Measurements from ENCODE around the gene OR13J1.

Gene OR13J1

GRCh38 chr9:35882263-35882848 is 12.2 kb upstream of the OR13J1 start:
- FAIRE-seq, result no peak
- DNase-seq (ENCODE audit: insufficient read length, low spot score), result no peak
- TF ChIP-seq, protein P1, sequence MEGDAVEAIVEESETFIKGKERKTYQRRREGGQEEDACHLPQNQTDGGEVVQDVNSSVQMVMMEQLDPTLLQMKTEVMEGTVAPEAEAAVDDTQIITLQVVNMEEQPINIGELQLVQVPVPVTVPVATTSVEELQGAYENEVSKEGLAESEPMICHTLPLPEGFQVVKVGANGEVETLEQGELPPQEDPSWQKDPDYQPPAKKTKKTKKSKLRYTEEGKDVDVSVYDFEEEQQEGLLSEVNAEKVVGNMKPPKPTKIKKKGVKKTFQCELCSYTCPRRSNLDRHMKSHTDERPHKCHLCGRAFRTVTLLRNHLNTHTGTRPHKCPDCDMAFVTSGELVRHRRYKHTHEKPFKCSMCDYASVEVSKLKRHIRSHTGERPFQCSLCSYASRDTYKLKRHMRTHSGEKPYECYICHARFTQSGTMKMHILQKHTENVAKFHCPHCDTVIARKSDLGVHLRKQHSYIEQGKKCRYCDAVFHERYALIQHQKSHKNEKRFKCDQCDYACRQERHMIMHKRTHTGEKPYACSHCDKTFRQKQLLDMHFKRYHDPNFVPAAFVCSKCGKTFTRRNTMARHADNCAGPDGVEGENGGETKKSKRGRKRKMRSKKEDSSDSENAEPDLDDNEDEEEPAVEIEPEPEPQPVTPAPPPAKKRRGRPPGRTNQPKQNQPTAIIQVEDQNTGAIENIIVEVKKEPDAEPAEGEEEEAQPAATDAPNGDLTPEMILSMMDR (IDR thresholded peaks at IDR 0.05; ENCODE audit: insufficient read depth, missing control alignments), result peak; percentile 96

DNA sequence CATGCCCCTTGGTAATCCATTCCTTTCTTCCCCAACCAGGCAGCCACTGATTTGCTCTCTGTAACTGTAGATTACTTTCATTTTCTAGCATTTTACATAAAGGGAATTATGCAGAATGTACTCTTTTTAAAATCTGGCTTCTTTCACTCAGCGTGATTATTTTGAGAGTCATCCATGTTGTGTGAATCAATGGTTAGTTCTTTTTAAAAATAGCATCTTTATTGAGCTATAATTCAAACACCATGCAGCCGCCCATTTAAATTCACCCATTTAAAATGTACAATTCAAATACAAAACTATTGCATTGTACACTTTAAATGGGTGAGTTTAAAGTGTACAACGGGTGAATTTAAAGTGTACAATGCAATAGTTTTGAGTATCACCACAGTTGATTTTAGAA is 2.3 kb upstream of the OR13J1 start:
- no peak for FAIRE-seq
- DNase-seq (ENCODE audit: insufficient read length, low spot score), result no peak
- TF ChIP-seq, protein P1 (IDR thresholded peaks at IDR 0.05; ENCODE audit: insufficient read depth, missing control alignments), result no peak

DNA sequence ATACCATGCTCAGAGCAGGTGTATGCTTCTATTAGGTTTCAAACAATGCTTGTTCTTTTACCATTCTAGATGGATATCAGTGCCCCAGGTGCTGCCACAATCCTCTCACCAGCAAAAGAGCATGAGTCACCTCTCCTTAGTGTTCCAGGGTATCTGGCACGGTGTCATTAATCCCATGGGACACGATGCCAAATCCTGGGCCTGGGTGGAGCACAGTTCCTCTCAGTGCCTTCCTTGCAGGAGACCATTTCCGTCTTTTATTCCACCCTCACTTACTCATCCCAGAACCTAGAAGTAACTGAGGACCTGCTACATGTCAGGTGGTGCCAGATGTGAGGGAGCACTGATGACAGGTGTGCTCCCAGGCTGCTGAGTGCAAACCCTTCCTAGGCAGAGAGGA is 1.3 kb upstream of the OR13J1 start:
- FAIRE-seq (no peak), DNase-seq (ENCODE audit: insufficient read length, low spot score) (no peak)
- TF ChIP-seq, protein P1 (IDR thresholded peaks at IDR 0.05; ENCODE audit: insufficient read depth, missing control alignments), result no peak

GRCh38 chr9:35869621-35870216 is 482 bp downstream of the OR13J1 start:
- DNase-seq (ENCODE audit: insufficient read length, low spot score), result no peak
- no peak for FAIRE-seq
- TF ChIP-seq, protein P1 (IDR thresholded peaks at IDR 0.05; ENCODE audit: insufficient read depth, missing control alignments), result no peak

DNA sequence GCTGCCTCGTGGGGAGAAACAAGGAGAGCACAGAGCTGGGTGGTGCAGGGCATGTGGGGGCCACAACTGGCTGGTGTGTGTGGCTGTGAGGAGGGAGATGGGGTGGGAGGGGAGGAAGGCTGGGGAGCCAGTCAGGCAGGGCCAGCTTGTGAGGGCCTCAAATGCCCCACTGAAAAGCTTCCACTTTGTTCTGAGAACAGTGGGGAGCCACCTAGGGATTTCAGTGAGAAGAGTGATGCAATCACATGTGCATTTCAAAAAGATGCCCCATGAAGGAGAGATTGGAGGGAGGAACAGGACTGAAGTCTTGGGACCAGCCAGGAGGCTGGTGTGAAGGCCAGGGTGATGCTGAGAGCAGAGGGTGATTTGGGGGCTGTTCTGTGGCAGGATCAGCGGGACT is 1.3 kb downstream of the OR13J1 start:
- no peak for FAIRE-seq
- DNase-seq (ENCODE audit: insufficient read length, low spot score), result no peak
- TF ChIP-seq, protein P1 (IDR thresholded peaks at IDR 0.05; ENCODE audit: insufficient read depth, missing control alignments), result no peak

DNA sequence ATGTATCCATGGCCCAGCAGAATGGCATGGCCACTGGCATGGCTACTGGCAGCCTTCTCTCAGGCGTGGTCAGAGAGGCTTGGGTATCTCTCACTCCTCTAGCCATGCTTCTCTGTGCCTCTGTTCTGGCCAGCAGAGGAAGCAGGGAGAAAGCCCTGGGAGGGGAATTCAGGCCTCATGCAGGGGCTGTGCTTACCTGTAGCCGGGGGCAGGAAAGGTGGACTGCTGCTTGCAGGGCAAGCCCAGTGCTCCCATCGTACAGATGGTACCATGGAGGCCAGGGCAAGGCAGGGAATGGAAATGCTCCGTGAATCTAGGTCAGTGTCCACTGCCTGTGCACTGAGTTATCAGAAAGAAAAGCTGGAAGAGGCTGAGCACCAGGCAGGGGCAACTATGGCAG is 2.7 kb downstream of the OR13J1 start:
- TF ChIP-seq, protein P1 (IDR thresholded peaks at IDR 0.05; ENCODE audit: insufficient read depth, missing control alignments), result no peak
- DNase-seq (ENCODE audit: insufficient read length, low spot score) (no peak), FAIRE-seq (no peak)

GRCh38 chr9:35864695-35865255 is 5.4 kb downstream of the OR13J1 start:
- no peak for FAIRE-seq
- TF ChIP-seq, protein P1 (IDR thresholded peaks at IDR 0.05; ENCODE audit: insufficient read depth, missing control alignments), result no peak
- DNase-seq (ENCODE audit: insufficient read length, low spot score), result no peak
